Tibial nerve (tissue), 4 donors: Measurements from ENCODE around the gene ACAD11.

Source experiments
- EP300 ChIP-seq, 2 donors: sonication (generic); formaldehyde crosslinking; IDR thresholded peaks; one replicate each; pipeline ENCODE4 v1.6.1; 2017; ENCODE audit warnings: antibody characterized with exemption in 2 of 2, mild to moderate bottlenecking in 1 of 2
- POLR2A ChIP-seq, 2 donors: fragments of 450-650 bp; IDR thresholded peaks; one replicate each; pipeline ENCODE4 v1.6.1; 2017; ENCODE audit warnings: antibody characterized with exemption in 2 of 2, mild to moderate bottlenecking in 2 of 2, moderate library complexity in 2 of 2
- TF ChIP-seq, protein P1 (sequence below), 5 experiments: fragments of 200-600 bp in 3 of 5; fragments of 450-650 bp in 2 of 5; sonication (generic) in 3 of 5; IDR thresholded peaks; one replicate each; pipeline ENCODE4 v1.5.1; 2016 to 2019; ENCODE audit warnings: antibody characterized with exemption in 5 of 5, mild to moderate bottlenecking in 3 of 5, moderate library complexity in 2 of 5

DNA sequence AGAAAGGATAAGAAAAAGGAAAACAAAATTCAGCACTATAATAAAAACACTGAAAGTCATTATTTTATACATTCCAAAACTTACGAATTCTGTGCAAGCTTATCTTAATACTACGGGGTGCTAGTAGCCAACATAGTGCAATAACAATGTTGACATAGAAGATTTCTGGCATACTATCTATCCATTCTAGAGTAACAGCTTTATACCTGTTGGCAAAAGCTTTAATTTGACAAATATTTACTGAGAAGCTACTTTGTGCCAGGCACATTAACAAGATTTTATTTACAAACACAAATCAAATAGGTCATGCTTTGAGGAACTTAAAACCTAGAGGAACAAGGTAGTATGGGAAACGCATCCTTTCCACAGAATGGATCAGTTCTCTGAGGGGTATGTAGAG lies 61.4 kb downstream of the ACAD11 start:
- TF ChIP-seq, protein P1, sequence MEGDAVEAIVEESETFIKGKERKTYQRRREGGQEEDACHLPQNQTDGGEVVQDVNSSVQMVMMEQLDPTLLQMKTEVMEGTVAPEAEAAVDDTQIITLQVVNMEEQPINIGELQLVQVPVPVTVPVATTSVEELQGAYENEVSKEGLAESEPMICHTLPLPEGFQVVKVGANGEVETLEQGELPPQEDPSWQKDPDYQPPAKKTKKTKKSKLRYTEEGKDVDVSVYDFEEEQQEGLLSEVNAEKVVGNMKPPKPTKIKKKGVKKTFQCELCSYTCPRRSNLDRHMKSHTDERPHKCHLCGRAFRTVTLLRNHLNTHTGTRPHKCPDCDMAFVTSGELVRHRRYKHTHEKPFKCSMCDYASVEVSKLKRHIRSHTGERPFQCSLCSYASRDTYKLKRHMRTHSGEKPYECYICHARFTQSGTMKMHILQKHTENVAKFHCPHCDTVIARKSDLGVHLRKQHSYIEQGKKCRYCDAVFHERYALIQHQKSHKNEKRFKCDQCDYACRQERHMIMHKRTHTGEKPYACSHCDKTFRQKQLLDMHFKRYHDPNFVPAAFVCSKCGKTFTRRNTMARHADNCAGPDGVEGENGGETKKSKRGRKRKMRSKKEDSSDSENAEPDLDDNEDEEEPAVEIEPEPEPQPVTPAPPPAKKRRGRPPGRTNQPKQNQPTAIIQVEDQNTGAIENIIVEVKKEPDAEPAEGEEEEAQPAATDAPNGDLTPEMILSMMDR (IDR thresholded peaks at IDR 0.05) = no peak
- TF ChIP-seq EP300 (IDR thresholded peaks at IDR 0.05) (no peak), POLR2A (IDR thresholded peaks at IDR 0.05) (no peak)
